ENCODE results near the gene MBL2. TPM values are rescaled to one million over a fixed set of nuclear protein-coding genes. Genes with fewer than 3 reads are reported as not detected.

The MBL2 gene
- total RNA-seq, 1 experiment from 2014 or later: not detected

- no TSS peak for BruUV-seq (replicated peaks)
- peak in 1 of 2 experiments; percentile 47 for DNase-seq
- ChIA-PET POLR2A (ENCODE audit: unreplicated experiment) (interaction anchor here (0.6 kb wide), 1 partner anchor 190 kb away, joined by 3 read pairs; no protein-coding TSS in a partner anchor), CTCF (interaction anchor here (0.6 to 1.3 kb wide), 3 partner anchors 12 to 1091 kb away, joined by 3 to 4 read pairs (median 3); no protein-coding TSS in a partner anchor)
- H3K79me2 ChIP-seq (ENCODE audit: low read depth): no peaks in the 10 kb centered on the region
- no peaks in the 10 kb centered on the region; the same call in 1 of the 2 replicates for H3K9me3 ChIP-seq (ENCODE audit: insufficient read depth, low read depth)
- H4K20me1 ChIP-seq (ENCODE audit: insufficient read depth): no peaks in the 10 kb centered on the region
- no peak overlapping the region for H3K4me3 ChIP-seq
- no peak overlapping the region for H3K27ac ChIP-seq
- H3K4me2 ChIP-seq: 0 out of 2 replicates have a peak overlapping the region, but pooled peaks have one; percentile 26
- no peak overlapping the region for H2AFZ ChIP-seq
- H3K36me3 ChIP-seq (ENCODE audit: low read depth): no peaks in the 10 kb centered on the region
- no peaks in the 10 kb centered on the region for H3K4me1 ChIP-seq (replicated peaks; ENCODE audit: insufficient read depth)
- no peaks in the 10 kb centered on the region for H3F3A ChIP-seq (ENCODE audit: insufficient read depth, low read depth)
- TF ChIP-seq EZH2 (IDR thresholded peaks at IDR 0.05; ENCODE audit: low read depth) (no peak), CTCF (conservative IDR thresholded peaks at IDR 0.05) (peak; percentile 89)
- intact Hi-C loops (cut with micrococcal nuclease; ENCODE audit: unreplicated experiment): loop anchor here (1.0 to 2.0 kb wide), 3 partner anchors 85 to 421 kb away; no protein-coding TSS in a partner anchor
- H3K9me2 ChIP-seq (ENCODE audit: insufficient read depth): no peaks in the 10 kb centered on the region
- H3K27me3 ChIP-seq (ENCODE audit: insufficient read depth, low read depth): no peaks in the 10 kb centered on the region
These were observed 43.1 kb downstream of the MBL2 start for GRCh38 chr10:52729271-52730104.

- BruUV-seq (replicated peaks): no TSS peak
- H3K36me3 ChIP-seq (ENCODE audit: low read depth): no peaks in the 10 kb centered on the region
- no peaks in the 10 kb centered on the region for H3K9me3 ChIP-seq (ENCODE audit: insufficient read depth, low read depth)
- no peak overlapping the region for H3K4me3 ChIP-seq
- H3F3A ChIP-seq (ENCODE audit: insufficient read depth, low read depth): no peaks in the 10 kb centered on the region
- TF ChIP-seq CTCF (conservative IDR thresholded peaks at IDR 0.05) (no peak), EZH2 (IDR thresholded peaks at IDR 0.05; ENCODE audit: low read depth) (no peak)
- POLR2A ChIA-PET (ENCODE audit: unreplicated experiment): no interaction called here
- H3K79me2 ChIP-seq (ENCODE audit: low read depth): no peaks in the 10 kb centered on the region
- no peaks in the 10 kb centered on the region for H4K20me1 ChIP-seq (ENCODE audit: insufficient read depth)
- H2AFZ ChIP-seq: no peak overlapping the region
- H3K4me1 ChIP-seq (replicated peaks; ENCODE audit: insufficient read depth): no peaks in the 10 kb centered on the region
- H3K9me2 ChIP-seq (ENCODE audit: insufficient read depth): no peaks in the 10 kb centered on the region
- no peak for DNase-seq
- H3K4me2 ChIP-seq: no peak overlapping the region
- no peaks in the 10 kb centered on the region for H3K27me3 ChIP-seq (ENCODE audit: insufficient read depth, low read depth)
- H3K27ac ChIP-seq: no peak overlapping the region
- intact Hi-C loops (cut with micrococcal nuclease; ENCODE audit: unreplicated experiment): no loop called here
- CTCF ChIA-PET: no interaction called here
These were observed 52.6 kb downstream of the MBL2 start for GRCh38 chr10:52720018-52720417.
